Measurements from ENCODE around the gene AGFG2. TPM values are rescaled to one million over a fixed set of nuclear protein-coding genes. Genes with fewer than 3 reads are reported as not detected.

The AGFG2 gene, protein sequence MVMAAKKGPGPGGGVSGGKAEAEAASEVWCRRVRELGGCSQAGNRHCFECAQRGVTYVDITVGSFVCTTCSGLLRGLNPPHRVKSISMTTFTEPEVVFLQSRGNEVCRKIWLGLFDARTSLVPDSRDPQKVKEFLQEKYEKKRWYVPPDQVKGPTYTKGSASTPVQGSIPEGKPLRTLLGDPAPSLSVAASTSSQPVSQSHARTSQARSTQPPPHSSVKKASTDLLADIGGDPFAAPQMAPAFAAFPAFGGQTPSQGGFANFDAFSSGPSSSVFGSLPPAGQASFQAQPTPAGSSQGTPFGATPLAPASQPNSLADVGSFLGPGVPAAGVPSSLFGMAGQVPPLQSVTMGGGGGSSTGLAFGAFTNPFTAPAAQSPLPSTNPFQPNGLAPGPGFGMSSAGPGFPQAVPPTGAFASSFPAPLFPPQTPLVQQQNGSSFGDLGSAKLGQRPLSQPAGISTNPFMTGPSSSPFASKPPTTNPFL
- total RNA-seq = 11.8 and 20.7 TPM in 2 replicates

DNA sequence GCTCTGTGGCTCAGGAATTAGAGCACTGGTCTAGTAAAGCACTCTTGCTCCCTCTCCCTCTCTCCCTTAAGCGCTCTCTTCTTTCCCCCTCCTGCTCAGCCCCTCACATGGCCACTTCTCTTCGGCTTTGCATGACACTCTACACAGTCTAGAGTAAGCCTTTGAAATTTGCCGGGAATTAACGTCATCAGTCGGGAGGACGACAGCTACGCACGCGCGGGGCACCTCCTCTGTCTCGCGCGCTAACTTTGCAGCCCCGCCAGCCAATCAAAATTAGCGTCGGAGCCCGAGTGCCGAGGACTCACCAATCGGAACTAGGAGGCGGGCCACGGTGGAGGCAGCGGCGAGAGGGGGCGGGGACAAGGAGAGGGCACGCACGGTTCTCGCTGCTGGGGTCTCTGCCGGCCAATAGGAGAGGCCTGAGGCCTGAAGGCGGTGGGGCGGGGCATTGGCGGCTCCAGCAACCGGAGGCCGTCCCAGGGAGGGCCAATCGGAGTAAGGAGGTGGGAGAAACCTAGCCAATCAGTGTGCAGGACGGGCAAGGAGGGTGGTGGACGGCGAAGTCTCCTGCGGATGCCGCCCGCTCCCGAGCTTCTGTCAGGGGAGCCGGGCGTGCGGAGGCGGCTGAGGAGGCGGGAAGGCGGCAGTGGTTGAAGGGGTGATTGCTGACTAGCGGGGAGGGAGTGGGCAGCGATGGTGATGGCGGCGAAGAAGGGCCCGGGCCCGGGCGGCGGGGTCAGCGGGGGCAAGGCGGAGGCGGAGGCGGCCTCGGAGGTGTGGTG lies at the start of gene AGFG2:
Gene AGFG2, plus strand, starts transcription at position 550 of the 782 bp plus-strand sequence. Its CDS starts 144 bp downstream, at position 694.

DNA sequence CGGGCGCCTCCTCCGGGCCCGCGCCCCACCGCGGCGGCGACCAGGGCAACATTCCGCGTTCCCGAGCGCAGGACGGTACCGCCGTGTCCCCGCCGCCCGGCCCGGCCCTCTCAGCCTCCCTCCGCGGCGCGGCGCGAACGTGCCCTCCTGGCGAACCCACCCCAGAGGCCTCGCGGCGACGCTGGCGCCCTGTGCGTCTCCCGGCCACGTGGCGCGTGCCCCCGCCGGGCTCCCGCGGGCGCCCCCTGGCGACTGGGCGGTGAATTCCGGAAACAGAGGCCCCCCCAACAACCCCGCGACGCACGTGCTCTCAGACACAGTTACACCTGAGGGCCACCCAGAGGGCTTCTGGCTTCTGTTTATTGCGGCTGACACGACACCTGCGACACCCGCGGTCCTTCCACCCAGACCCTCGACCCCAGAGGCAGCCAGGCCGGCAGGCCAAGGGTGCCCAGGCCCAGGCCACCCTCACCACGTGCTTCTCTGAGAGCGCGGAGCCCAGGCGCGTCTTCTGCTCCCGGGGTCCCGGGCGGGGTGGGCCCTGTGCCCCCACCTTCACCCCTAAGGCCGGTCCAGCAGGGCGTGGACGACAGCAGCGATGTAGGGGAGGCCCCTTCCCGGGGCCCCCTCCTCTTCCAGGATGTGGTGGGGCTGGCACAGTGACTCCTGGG lies 34.8 kb downstream of the AGFG2 start, which contains the start of gene SAP25:
Gene SAP25, minus strand, starts transcription at position 210 of the 671 bp plus-strand sequence. Its CDS starts 158 bp downstream, at position 52.

DNA sequence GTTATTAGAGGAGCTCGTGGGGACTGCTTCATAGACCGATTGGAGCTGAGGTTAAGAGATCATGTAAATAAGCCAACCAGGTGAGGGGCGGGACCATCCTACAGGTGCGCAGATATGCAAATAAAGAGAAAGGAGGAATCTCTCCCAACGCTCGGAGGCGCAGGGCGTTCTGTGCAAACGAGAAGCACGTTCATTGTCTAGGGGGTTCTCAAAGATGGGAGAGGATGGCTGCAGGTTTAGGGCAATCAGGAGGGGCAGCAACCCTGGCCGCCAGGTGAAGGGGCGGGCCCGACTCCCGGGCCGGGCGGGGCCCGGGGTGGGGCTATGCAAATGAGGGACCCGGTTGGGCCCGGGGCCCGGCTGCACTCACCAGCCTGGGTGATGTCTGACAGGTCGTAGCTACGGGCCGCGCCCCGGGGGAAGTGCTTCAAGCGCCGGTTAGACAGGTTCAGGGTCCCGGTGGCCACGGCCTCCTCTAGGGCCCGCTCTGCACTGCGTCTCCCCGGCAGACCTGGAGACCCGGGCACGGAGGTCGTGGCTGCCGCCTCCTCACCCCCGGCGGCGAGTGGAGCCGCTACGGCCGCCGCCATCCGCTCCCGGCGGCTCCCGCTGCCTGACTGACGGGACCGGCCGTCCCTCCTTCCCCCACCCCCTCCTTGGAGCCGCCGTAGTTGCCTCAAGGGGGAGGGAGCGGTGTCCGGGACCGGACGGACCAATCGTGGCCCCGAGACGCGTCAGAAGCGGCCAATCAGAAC lies 46.7 kb downstream of the AGFG2 start, which contains the start of gene LRCH4:
Gene LRCH4, minus strand, starts transcription at position 619 of the 755 bp plus-strand sequence. Its CDS starts 29 bp downstream, at position 590.

DNA sequence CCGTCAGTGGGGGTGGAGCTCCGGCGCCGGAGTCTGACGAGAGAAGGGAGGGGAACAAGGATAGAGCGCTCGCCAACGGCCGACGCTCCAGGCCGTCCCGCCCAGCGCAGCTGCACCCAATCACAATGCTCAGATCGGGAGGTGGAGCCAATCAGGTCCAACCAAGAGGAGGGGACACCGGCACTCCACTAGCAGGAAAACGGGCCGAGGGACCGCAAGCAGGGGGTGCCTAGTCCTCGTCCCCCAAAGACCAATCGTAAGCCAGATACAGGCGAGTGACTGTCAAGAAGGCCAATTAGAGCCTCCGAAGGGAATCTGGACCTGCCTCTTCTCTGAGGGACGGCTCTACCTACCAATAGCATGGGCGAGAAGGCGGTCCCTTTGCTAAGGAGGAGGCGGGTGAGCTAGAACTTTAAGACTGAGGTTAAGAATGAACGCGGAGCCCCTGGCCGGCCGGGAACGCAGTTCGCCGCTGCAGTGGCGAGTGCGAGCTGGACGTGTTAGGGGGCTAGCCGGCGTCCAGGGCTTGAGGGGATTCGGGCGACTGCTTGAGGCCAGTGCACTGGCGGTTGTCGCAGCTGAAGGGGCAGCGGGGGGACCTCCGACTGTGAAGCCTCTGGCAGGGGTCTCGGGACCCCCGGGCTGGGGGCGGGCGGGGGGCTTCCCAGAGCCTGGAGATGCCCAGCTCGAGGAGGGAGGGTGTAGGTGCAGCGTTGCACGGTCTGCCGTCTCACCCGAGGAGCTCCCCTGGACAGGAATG lies 47.4 kb downstream of the AGFG2 start, which contains the start of gene FBXO24:
Gene FBXO24, plus strand, starts transcription at position 63 of the 760 bp plus-strand sequence. Its CDS starts 298 bp downstream, at position 361.

DNA sequence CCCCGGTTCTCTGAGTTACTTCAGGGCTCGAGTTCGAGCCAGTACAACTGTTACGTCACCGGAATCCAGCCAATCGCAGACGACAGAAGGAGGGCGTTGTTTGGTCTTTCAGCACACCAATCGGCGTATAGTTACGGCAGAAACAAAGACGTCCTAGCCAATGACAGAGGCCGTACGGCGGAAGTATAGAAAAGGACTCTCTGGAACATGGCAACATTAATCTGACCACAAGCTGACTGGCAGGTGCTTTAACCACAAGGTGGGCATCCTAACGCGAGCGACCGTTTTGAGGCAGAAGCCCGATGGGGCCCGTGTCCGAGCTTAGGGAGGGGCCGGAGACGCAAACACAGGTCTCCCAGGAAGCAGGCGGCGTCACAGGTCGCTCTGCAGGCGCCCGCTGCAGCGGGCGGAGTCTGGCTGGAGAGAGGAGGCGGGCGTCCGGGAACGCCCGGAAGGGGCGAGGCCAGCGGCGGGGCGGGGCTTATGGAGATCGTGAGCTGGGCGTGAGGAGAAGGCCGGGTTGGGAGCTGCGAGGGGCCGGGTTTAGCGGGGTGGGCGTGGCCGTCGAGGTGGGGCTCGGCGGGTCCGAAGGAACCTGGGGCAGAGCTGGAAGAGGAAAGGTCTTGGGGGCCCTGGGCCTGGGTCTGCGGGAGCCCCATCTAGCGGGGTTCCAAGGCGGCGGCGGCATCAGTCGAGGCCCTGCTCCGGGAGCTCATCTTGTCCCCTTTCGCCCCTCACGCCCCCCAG lies 73.2 kb downstream of the AGFG2 start, which contains the start of gene MOSPD3:
Gene MOSPD3, plus strand, starts transcription at position 558 of the 747 bp plus-strand sequence. CDS start 252 bp downstream, outside the sequence.

Other genes starting within 250 kb of the AGFG2 start
- gene SPDYE3, start 231.5 kb upstream of the AGFG2 start, total RNA-seq = not detected in 2 replicates
- gene PILRB, start 181.1 kb upstream of the AGFG2 start, total RNA-seq = 10.6 and 12.5 TPM in 2 replicates
- gene PILRA, start 165.7 kb upstream of the AGFG2 start, total RNA-seq = not detected in 2 replicates
- gene ZCWPW1, start 110.5 kb upstream of the AGFG2 start, total RNA-seq = 0.25 and 0.81 TPM in 2 replicates
- gene MEPCE, start 109.4 kb upstream of the AGFG2 start, total RNA-seq = 26.4 and 30.4 TPM in 2 replicates
- 40.4 and 54.1 TPM in 2 replicates for gene PPP1R35, start 102.7 kb upstream of the AGFG2 start, total RNA-seq
- 0.89 TPM in 1 of 2 replicates, not detected in the other for gene SPACDR, start 74.9 kb upstream of the AGFG2 start, total RNA-seq
- 48.2 and 60.7 TPM in 2 replicates for gene TSC22D4, start 60.0 kb upstream of the AGFG2 start, total RNA-seq
- 0.16 and 4.2 TPM in 2 replicates for gene NYAP1, start 55.3 kb upstream of the AGFG2 start, total RNA-seq
- 0.51 and 2.8 TPM in 2 replicates for gene SAP25, start 34.7 kb downstream of the AGFG2 start, total RNA-seq
- 30.1 and 33.6 TPM in 2 replicates for gene LRCH4, start 46.9 kb downstream of the AGFG2 start, total RNA-seq
- 0.33 and 0.89 TPM in 2 replicates for gene FBXO24, start 47.1 kb downstream of the AGFG2 start, total RNA-seq
- 15.8 and 58.8 TPM in 2 replicates for gene PCOLCE, start 63.2 kb downstream of the AGFG2 start, total RNA-seq
- gene MOSPD3, start 73.3 kb downstream of the AGFG2 start, total RNA-seq = 21.5 and 42.8 TPM in 2 replicates
- 0.33 and 0.63 TPM in 2 replicates for gene TFR2, start 102.3 kb downstream of the AGFG2 start, total RNA-seq
- gene ACTL6B, start 117.2 kb downstream of the AGFG2 start, total RNA-seq = not detected in 2 replicates
- gene GNB2, start 134.5 kb downstream of the AGFG2 start, total RNA-seq = 378 and 380 TPM in 2 replicates
- 9.0 and 15.1 TPM in 2 replicates for gene GIGYF1, start 155.0 kb downstream of the AGFG2 start, total RNA-seq
- 44.2 and 109 TPM in 2 replicates for gene POP7, start 166.9 kb downstream of the AGFG2 start, total RNA-seq
- gene EPO, start 181.3 kb downstream of the AGFG2 start, total RNA-seq = not detected in 2 replicates
- gene ZAN, start 194.4 kb downstream of the AGFG2 start, total RNA-seq = not detected in 2 replicates